ENCODE measurements around the gene AGFG2. TPM values are rescaled to one million over a fixed set of nuclear protein-coding genes. Genes with fewer than 3 reads are reported as not detected.

Gene AGFG2
- total and polyA plus RNA-seq, 2 of the 4 experiments (the other 2 are of a cell fraction) = 3.0 to 10.0 TPM

DNA sequence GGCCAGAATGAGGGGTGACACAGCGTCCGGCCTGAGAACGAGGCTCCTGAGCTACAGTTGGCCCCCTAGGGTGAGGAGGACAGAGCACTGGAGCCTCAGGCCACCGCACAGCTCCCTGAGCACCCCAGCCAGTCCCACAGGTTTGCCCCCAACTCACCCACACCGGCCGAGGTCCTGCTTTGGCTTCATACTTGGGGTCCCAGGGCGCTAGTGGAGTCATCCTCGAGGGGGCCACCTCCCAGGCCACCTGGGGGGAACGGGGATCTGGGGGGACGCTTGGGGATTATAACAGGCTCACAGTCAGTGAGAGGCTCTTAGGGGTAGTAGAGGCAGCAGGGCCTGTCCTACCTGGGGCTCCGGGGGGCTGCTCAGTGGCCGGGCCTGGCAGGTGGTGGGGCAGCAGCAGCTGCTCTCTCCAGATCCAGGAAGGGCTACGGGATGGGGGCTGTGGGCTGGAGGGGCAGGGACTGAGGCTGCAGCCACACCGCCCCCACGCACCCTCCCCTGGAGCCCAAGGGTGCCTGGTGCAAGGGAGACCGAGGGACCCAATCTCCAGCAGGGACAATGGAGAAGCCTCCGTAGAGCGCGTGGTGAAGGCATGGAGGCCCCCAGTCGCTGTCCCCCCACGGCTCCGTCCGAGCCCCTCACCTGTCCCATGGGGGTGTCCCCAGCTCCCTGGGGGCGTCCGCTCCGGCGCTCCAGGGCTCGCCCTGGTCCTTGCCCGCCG, 34.1 kb downstream of the AGFG2 start:
- Histone ChIP-seq H3K14ac (replicated peaks; ENCODE audit: low read depth, low read length) (no peak overlapping the region), H2BK15ac (ENCODE audit: low read depth, low read length) (no peak overlapping the region), H4K5ac (ENCODE audit: low read depth, low read length) (no peak overlapping the region), H2BK120ac (ENCODE audit: low read depth, low read length) (no peak overlapping the region), H2AFZ (replicated peaks; ENCODE audit: low read length, poor library complexity) (no peak overlapping the region), H4K8ac (ENCODE audit: low read depth in 2 of 2, low read length in 2 of 2) (no peak overlapping the region), H3K9me3 (ENCODE audit: control insufficient read depth, insufficient read depth, low read length) (no peaks in the 10 kb centered on the region), H3K9ac (ENCODE audit: low read depth, low read length) (no peak overlapping the region), H3K4me1 (ENCODE audit: control insufficient read depth, insufficient read depth, low read length) (peaks cover 2% of the 10 kb centered on the region; the same call in 1 of the 2 replicates), H3K4me3 (ENCODE audit: insufficient read depth, low read depth, low read length) (no peak overlapping the region), H4K20me1 (ENCODE audit: insufficient read depth, low read length) (no peaks in the 10 kb centered on the region), H3K36me3 (ENCODE audit: control insufficient read depth, insufficient read depth, low read length) (peaks cover 35% of the 10 kb centered on the region), H3K4ac (ENCODE audit: low read depth, low read length) (no peak overlapping the region), H3K9me1 (ENCODE audit: insufficient read depth, low read length) (peaks cover 4% of the 10 kb centered on the region; the same call in 1 of the 2 replicates), H3K4me2 (ENCODE audit: low read depth, low read length) (no peak overlapping the region), H2BK5ac (ENCODE audit: low read depth, low read length, poor library complexity, severe bottlenecking) (no peak overlapping the region), H3K27ac (ENCODE audit: insufficient read depth, low read length) (no peak overlapping the region), H3K56ac (ENCODE audit: extremely low read depth, insufficient read depth, low read length) (no peak overlapping the region), H3K79me1 (ENCODE audit: low read depth in 1 of 2, low read length in 2 of 2) (peaks cover 0 to 3% of the 10 kb centered on the region in 2 experiments; a peak in 1 of 4 replicates), H3K18ac (ENCODE audit: low read depth, low read length) (no peak overlapping the region), H2AK9ac (replicated peaks; ENCODE audit: low read depth, low read length, poor library complexity) (no peak overlapping the region), H3K27me3 (ENCODE audit: control insufficient read depth, insufficient read depth, low read length) (peaks cover 3% of the 10 kb centered on the region; the same call in 1 of the 2 replicates), H3K23ac (ENCODE audit: low read depth, low read length) (no peak overlapping the region), H2AK5ac (ENCODE audit: low read depth, low read length) (no peak overlapping the region), H2BK20ac (ENCODE audit: low read depth, low read length) (no peak overlapping the region), H4K91ac (ENCODE audit: insufficient read depth, low read depth, low read length) (no peak overlapping the region)
- DNase-seq (no peak), ATAC-seq (ENCODE audit: low read depth) (no peak)
- ChIA-PET POLR2A (ENCODE audit: unreplicated experiment) (no interaction called here), CTCF (no interaction called here)
- dilution Hi-C loops (cut with HindIII; ENCODE audit: low sequenced_read_pairs, unreplicated experiment) (no loop called here), in situ Hi-C loops (cut with MboI; ENCODE audit: low sequenced_read_pairs) (no loop called here), intact Hi-C loops (cut with micrococcal nuclease) (no loop called here)
- no TSS peak for BruUV-seq (replicated peaks)
- 86% methylated on average over 4 of the region's 30 CpGs; no CpG with 5 or more reads in 1 of the 2 experiments for WGBS, 2 experiments (ENCODE audit: extremely low coverage in 2 of 2, insufficient read length in 1 of 2)
- TF ChIP-seq, protein P1, sequence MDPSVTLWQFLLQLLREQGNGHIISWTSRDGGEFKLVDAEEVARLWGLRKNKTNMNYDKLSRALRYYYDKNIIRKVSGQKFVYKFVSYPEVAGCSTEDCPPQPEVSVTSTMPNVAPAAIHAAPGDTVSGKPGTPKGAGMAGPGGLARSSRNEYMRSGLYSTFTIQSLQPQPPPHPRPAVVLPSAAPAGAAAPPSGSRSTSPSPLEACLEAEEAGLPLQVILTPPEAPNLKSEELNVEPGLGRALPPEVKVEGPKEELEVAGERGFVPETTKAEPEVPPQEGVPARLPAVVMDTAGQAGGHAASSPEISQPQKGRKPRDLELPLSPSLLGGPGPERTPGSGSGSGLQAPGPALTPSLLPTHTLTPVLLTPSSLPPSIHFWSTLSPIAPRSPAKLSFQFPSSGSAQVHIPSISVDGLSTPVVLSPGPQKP (IDR thresholded peaks at IDR 0.05; ENCODE audit: borderline replicate concordance, low read depth, low read length) = no peak
- TF ChIP-seq POLR2A (IDR thresholded peaks at IDR 0.05; ENCODE audit: low read depth, low read length) (no peak), SMC3 (IDR thresholded peaks at IDR 0.05; ENCODE audit: low read depth, low read length) (no peak), BHLHE40 (IDR thresholded peaks at IDR 0.05; ENCODE audit: low read depth, low read length) (no peak), MAZ (IDR thresholded peaks at IDR 0.05; ENCODE audit: borderline replicate concordance, low read depth, low read length) (no peak), RAD21 (IDR thresholded peaks at IDR 0.05; ENCODE audit: low read length) (no peak), RFX5 (IDR thresholded peaks at IDR 0.05; ENCODE audit: low read depth, low read length) (no peak), CEBPB (IDR thresholded peaks at IDR 0.05; ENCODE audit: low read depth, low read length) (no peak), RCOR1 (IDR thresholded peaks at IDR 0.05; ENCODE audit: insufficient replicate concordance, low read length) (no peak), FOS (IDR thresholded peaks at IDR 0.05; ENCODE audit: low read depth, low read length) (no peak)
- TF ChIP-seq, protein P2, sequence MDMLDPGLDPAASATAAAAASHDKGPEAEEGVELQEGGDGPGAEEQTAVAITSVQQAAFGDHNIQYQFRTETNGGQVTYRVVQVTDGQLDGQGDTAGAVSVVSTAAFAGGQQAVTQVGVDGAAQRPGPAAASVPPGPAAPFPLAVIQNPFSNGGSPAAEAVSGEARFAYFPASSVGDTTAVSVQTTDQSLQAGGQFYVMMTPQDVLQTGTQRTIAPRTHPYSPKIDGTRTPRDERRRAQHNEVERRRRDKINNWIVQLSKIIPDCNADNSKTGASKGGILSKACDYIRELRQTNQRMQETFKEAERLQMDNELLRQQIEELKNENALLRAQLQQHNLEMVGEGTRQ (IDR thresholded peaks at IDR 0.05; ENCODE audit: low read depth, low read length) = no peak
